Stimulated activated naive B cell treated with anti-CD40 and anti-IgM and Interleukin-4, amounts not matched to agents 10 μg/mL and 1 μg/mL and 100 μg/mL, for 72 hours (primary cell): ENCODE measurements around the gene MACROD2.
A peak's percentile ranks its signal among the peaks of the same experiment; 100 is the strongest.

Experiments
- ATAC-seq, 2 donors: fragments of 150-1000 bp; cut with Tn5 transposase; replicated peaks; 2 replicates each; pipeline ENCODE4 v1.10.0; 2021; ENCODE audit warnings: moderate library complexity in 1 of 2
- DNase-seq: peaks from one replicate; pipeline ENCODE4 v3.0.0; 2021
- H3K27ac Mint-ChIP-seq: one replicate; pipeline ENCODE4 v1.8.0; 2022; ENCODE audit warnings: mild to moderate bottlenecking, mixed read lengths
- H3K27me3 Mint-ChIP-seq, 2 donors: one replicate each; pipeline ENCODE4 v1.8.0; 2022; ENCODE audit warnings: mixed read lengths in 2 of 2
- H3K36me3 Mint-ChIP-seq, 2 donors: one replicate each; pipeline ENCODE4 v1.8.0; 2022; ENCODE audit warnings: mixed read lengths in 2 of 2, mild to moderate bottlenecking in 1 of 2
- H3K4me1 Mint-ChIP-seq, 2 donors: one replicate each; pipeline ENCODE4 v1.8.0; 2022; ENCODE audit warnings: mixed read lengths in 2 of 2, mild to moderate bottlenecking in 1 of 2
- H3K4me3 Mint-ChIP-seq, 2 donors: one replicate each; pipeline ENCODE4 v1.8.0; 2022; ENCODE audit warnings: mild to moderate bottlenecking in 2 of 2, mixed read lengths in 2 of 2, moderate library complexity in 1 of 2
- H3K9me3 Mint-ChIP-seq, 2 donors: one replicate each; pipeline ENCODE4 v1.8.0; 2022; ENCODE audit warnings: mixed read lengths in 2 of 2, mild to moderate bottlenecking in 1 of 2

Gene MACROD2

DNA sequence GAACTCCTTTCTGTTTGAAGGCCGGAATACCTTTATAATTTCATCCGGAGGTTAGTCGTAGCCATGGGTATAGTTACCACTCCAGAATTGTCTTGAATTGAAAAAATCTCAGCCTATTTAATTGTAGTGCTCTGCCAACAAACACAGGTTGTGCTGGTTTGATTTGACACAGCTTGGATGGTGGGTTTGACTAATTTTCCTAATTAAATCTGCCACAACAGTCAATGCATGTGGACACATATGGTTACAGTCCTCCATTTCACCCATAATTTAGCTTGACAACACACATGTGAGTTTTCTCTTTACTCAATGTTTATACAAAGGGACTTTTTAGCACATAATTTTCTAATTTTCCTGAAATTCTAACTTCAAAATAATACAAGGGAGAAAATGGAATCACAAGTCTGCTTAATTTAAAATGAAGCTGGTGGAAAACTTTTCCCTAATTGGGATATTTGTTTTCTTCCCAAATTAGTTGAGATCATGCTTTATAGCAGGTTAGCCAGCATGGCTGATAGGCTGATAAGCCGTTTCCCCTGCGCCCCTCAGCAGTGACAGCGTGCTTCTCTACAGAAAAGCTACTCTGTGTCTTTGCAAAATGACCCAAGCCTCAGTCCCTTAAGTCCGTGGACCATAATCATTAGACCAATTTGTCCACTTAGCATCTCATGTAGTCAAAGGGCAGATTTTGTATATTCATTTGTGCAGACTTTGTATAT, 805.5 kb downstream of the MACROD2 start:
- no peaks in the 10 kb centered on the region for H3K27me3 Mint-ChIP-seq
- no peak for ATAC-seq
- H3K9me3 Mint-ChIP-seq: no peaks in the 10 kb centered on the region
- no peaks in the 10 kb centered on the region for H3K36me3 Mint-ChIP-seq
- no peak overlapping the region for H3K4me3 Mint-ChIP-seq
- no peak overlapping the region for H3K27ac Mint-ChIP-seq
- DNase-seq: no peak
- H3K4me1 Mint-ChIP-seq: no peaks in the 10 kb centered on the region

DNA sequence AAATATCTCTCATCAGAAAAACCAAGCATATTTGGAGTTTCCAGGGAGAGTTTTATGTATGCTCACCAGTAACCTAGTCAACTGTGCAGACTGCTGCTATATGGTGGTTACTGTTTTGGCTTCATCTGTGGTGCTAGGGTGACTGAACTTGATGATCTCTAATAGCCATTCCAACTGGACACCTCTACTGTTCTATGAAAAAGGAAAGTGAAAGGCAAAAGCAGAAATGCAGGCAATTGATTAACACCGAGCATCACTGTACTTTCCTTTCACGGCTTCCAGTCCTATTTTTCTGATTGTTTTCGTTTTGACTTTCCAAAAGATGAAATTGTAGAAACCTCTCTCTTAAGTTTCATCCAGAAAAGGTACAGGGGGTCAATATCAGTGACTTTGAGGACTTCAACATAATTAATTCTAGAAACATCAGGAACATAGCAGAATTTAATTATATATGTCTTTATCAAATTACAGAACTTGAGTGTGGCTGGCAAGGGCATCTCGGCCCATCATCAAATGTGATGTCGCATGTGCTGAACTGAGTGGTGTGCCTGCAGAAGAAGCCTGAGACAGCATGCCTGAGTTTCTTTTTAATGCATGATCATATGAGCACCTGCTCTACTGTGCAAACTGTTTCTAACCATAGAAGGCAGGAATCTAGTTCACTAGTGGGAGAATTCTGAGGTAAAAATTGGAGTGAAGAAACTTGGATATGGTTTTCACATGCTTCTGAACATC, 806.4 kb downstream of the MACROD2 start:
- H3K27me3 Mint-ChIP-seq: no peaks in the 10 kb centered on the region
- H3K9me3 Mint-ChIP-seq: no peaks in the 10 kb centered on the region
- DNase-seq: no peak
- H3K4me3 Mint-ChIP-seq: no peak overlapping the region
- H3K27ac Mint-ChIP-seq: no peak overlapping the region
- H3K36me3 Mint-ChIP-seq: no peaks in the 10 kb centered on the region
- no peak for ATAC-seq
- H3K4me1 Mint-ChIP-seq: no peaks in the 10 kb centered on the region

DNA sequence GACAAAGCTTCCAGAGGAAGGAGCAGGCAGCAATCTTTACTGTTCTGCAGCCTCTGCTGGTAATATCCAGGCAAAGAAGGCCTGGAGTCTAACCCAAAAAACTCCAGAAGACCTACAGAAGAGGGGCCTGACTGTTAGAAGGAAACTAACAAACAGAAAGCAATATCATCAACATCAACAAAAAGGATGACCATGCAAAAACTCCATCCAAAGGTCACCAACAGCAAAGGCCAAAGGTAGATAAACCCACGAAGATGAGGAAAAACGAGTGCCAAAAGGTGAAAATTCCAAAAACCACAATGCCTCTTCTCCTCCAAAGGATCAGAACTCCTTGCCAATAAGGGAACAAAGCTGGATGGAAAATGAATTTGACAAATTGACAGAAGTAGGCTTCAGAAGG, 811.9 kb downstream of the MACROD2 start:
- no peaks in the 10 kb centered on the region for H3K27me3 Mint-ChIP-seq
- H3K36me3 Mint-ChIP-seq: no peaks in the 10 kb centered on the region
- no peaks in the 10 kb centered on the region for H3K4me1 Mint-ChIP-seq
- ATAC-seq: no peak
- no peak overlapping the region for H3K4me3 Mint-ChIP-seq
- no peak overlapping the region for H3K27ac Mint-ChIP-seq
- DNase-seq: no peak
- peaks cover 9 to 13% of the 10 kb centered on the region in 2 donors for H3K9me3 Mint-ChIP-seq

DNA sequence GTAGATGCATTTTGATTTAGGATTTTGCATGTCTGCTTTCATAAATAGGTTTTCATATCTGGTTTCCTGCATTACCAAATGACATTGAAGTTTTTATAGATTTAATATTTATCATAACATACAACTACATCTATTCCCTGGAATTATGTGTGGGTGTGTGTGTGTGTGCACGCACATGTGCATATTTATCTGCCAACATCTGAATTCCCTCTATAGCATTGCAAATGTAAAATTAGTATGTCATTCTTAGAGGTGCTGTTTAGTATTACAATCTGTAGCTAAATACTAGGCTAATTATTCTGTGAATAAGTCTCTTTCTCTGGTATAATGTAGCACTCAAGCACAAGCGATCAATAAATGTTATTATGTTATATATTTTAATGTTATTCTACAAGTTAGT, 820.0 kb downstream of the MACROD2 start:
- ATAC-seq (no peak), DNase-seq (no peak)
- Mint-ChIP-seq H3K27ac (no peak overlapping the region), H3K9me3 (peaks cover 5 to 10% of the 10 kb centered on the region in 2 donors), H3K4me1 (no peaks in the 10 kb centered on the region), H3K36me3 (no peaks in the 10 kb centered on the region), H3K27me3 (no peaks in the 10 kb centered on the region), H3K4me3 (no peak overlapping the region)

DNA sequence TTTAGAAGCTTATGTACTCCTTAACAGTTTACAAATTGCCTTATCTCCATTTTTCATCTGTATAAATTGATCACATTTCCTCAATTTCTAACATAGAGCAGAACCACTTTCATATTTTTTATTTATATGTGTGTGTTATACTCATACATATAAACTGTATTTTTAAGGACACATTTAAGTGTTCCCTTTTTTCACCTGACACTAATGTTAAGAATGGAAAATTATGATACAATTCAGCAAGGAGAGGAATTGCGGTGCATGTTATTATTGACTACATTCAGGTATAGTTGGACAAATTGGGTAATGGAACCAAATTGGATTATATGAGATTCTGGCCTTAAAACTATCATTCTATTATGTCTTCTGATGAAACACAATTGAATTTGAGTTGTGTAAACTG, 821.2 kb downstream of the MACROD2 start:
- no peak overlapping the region for H3K4me3 Mint-ChIP-seq
- DNase-seq: no peak
- H3K36me3 Mint-ChIP-seq: no peaks in the 10 kb centered on the region
- H3K9me3 Mint-ChIP-seq: peaks cover 5 to 7% of the 10 kb centered on the region in 2 donors
- no peak overlapping the region for H3K27ac Mint-ChIP-seq
- H3K4me1 Mint-ChIP-seq: no peaks in the 10 kb centered on the region
- no peak for ATAC-seq
- no peaks in the 10 kb centered on the region for H3K27me3 Mint-ChIP-seq

DNA sequence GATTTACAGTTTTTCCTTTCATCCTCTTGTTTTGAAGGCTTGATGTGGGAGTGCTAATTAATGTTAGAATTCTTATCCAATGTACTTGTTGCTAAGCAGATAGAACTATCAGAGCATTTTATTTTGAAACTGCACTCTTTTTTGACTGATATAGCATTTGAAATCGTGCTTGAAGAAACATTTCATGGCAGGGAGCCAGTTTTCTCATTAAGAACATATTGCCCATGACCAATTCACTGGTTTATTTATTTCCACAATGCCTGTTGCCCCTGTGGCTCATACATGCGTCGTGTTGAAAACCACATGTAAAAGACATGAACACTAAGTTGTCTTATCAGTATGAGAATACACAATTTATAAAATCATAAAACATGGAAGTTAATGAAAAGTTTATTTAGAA, 821.8 kb downstream of the MACROD2 start:
- H3K36me3 Mint-ChIP-seq: no peaks in the 10 kb centered on the region
- H3K9me3 Mint-ChIP-seq: peaks cover 4 to 5% of the 10 kb centered on the region in 2 donors
- no peaks in the 10 kb centered on the region for H3K27me3 Mint-ChIP-seq
- ATAC-seq (no peak), DNase-seq (no peak)
- H3K27ac Mint-ChIP-seq: no peak overlapping the region
- no peak overlapping the region for H3K4me3 Mint-ChIP-seq
- no peaks in the 10 kb centered on the region for H3K4me1 Mint-ChIP-seq

DNA sequence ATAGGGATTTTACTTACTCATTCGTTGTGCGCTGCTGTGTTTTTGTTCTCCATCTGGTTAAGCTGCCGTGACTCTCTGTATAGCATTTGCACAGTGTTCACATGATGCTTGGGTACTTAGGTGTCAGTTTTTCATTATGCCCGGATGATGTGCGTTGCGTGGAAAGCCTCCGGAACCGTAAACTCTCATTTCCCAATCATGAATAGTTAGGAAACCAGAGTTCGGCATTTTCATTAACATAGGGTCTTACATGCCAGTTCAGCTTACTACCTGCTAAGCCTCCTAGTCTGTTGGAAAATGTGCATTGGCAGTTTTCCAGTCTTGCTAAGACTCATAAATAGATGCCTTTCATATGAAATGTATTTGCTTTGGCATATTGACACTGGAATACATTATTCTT, 825.5 kb downstream of the MACROD2 start:
- H3K36me3 Mint-ChIP-seq: no peaks in the 10 kb centered on the region
- H3K9me3 Mint-ChIP-seq: peaks cover 3 to 5% of the 10 kb centered on the region in 2 donors
- H3K4me3 Mint-ChIP-seq: no peak overlapping the region
- no peak for DNase-seq
- H3K27me3 Mint-ChIP-seq: no peaks in the 10 kb centered on the region
- no peak for ATAC-seq
- no peak overlapping the region for H3K27ac Mint-ChIP-seq
- no peaks in the 10 kb centered on the region for H3K4me1 Mint-ChIP-seq

DNA sequence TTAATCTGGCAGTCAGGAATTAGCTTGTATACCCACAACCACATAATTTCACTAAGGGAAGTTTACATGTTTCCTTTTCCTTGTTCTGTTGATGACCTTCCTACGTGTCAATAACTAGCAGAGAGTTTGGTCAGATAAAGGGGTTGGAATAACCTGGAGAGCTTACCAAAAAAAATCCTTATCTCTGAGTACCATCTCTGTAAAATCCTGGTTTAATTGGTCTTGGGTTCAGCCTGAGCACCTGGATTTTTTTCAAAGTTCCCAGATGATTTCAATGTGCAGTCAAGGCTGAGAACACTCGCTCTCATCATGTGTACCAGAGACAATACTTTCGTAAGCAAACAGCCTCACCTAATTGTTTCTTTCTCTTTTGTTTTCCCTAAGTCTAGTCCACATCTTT, 825.9 kb downstream of the MACROD2 start:
- no peaks in the 10 kb centered on the region for H3K36me3 Mint-ChIP-seq
- H3K27me3 Mint-ChIP-seq: no peaks in the 10 kb centered on the region
- no peak overlapping the region for H3K4me3 Mint-ChIP-seq
- no peaks in the 10 kb centered on the region for H3K4me1 Mint-ChIP-seq
- DNase-seq (no peak), ATAC-seq (no peak)
- peaks cover 3 to 5% of the 10 kb centered on the region in 2 donors for H3K9me3 Mint-ChIP-seq
- no peak overlapping the region for H3K27ac Mint-ChIP-seq

DNA sequence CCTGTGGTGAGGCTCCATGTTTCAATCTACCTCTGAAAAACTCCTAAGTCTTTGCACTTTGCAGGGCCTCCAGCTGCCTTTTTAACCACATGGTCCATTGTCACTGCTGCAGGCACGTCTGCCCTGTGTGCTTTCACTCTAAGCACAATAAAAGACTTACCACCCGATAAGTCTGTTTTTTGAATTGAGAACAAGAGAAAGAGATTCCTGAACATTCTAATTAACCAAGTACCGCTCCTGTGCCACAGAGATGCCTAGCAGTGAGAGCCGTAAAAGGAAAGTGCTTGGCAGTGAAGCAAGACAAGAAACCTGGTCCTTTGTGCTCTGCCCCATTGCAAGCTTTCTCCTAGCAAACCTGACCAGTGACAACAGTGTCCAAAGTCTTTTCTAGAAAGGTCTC, 829.7 kb downstream of the MACROD2 start:
- H3K4me3 Mint-ChIP-seq: no peak overlapping the region
- no peaks in the 10 kb centered on the region for H3K4me1 Mint-ChIP-seq
- no peaks in the 10 kb centered on the region for H3K9me3 Mint-ChIP-seq
- H3K27ac Mint-ChIP-seq: no peak overlapping the region
- H3K36me3 Mint-ChIP-seq: no peaks in the 10 kb centered on the region
- DNase-seq (no peak), ATAC-seq (no peak)
- H3K27me3 Mint-ChIP-seq: no peaks in the 10 kb centered on the region

DNA sequence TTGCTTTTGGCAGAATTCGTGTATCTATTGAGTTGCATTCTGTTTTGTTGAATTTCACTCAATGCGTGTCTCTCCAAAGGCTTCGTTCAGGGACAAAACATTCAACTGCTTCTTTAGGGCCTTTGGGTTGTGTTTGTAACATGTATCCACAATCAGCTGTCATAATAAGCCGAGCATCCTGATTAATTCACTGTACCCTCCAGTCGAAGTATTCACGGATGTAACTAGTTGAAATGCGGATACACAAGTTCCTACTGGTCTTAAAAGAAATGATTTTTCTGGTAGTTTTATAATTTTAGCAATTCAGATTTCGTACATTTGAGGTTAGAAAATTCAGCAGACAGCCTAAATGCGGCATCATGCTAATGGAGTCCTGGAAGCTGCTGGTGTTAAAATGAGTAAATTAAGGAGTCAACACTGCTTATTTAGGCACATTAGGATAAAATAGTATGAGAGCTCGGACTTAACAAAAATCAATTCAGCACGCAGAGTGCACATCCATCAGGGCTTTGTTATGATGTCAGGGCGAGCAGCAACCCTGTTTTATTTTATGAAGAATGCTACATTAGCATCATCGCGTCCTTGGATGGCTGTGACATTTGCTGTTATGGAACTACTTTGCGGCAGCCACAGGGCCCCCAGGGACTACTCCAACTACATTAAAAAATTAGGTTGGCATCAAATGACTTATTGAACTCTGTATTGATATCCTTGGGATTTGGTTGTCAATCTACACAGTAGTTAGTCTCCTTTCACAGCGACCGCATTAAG, 831.4 kb downstream of the MACROD2 start:
- Mint-ChIP-seq H3K4me1 (no peaks in the 10 kb centered on the region), H3K36me3 (no peaks in the 10 kb centered on the region), H3K27me3 (no peaks in the 10 kb centered on the region), H3K9me3 (no peaks in the 10 kb centered on the region), H3K4me3 (no peak overlapping the region), H3K27ac (no peak overlapping the region)
- no peak for ATAC-seq
- DNase-seq: no peak

DNA sequence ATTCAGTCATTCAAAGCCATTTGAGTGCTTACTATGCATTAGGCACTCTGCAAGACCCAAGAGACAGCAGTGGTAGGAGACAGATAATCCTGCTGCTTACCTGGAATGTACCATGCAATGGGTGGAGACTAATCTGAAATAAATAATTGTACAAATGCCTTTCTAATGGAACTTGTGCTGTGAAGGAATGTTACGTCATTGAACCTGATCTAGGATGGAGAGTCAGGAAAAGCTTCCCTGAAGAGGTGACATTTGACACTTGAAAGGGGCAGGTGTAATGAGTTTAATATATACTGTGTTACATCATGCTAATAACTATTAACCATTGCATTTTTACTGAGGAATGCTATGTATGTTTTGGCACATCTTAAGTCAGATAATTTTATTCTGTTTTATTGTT, 833.1 kb downstream of the MACROD2 start:
- Mint-ChIP-seq H3K27ac (no peak overlapping the region), H3K9me3 (no peaks in the 10 kb centered on the region), H3K27me3 (no peaks in the 10 kb centered on the region), H3K4me3 (no peak overlapping the region), H3K36me3 (no peaks in the 10 kb centered on the region), H3K4me1 (peaks cover 3 to 9% of the 10 kb centered on the region in 2 donors)
- ATAC-seq (no peak), DNase-seq (no peak)

DNA sequence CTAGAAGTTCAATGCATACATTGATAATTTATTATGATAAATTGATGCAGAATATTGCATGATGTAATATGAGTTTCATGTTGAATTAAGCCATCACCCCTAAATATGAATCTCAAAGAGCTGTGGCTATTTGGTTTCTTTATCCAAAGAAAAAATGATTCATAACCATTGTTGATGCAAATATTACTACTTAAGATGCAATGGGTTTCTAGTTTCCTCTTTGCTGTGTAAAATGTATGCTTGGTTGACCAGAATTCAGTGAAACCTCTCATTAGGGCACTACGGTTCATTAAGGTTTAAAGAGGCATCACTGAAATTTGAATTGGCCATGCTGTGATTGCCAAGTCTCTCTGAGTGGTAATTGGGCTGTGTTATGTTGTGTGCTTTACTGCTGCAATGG, 834.6 kb downstream of the MACROD2 start:
- Mint-ChIP-seq H3K4me3 (no peak overlapping the region), H3K9me3 (no peaks in the 10 kb centered on the region), H3K27ac (no peak overlapping the region), H3K27me3 (no peaks in the 10 kb centered on the region), H3K36me3 (no peaks in the 10 kb centered on the region), H3K4me1 (peaks cover 3 to 9% of the 10 kb centered on the region in 2 donors)
- DNase-seq (no peak), ATAC-seq (peak; percentile 52 to 54)

DNA sequence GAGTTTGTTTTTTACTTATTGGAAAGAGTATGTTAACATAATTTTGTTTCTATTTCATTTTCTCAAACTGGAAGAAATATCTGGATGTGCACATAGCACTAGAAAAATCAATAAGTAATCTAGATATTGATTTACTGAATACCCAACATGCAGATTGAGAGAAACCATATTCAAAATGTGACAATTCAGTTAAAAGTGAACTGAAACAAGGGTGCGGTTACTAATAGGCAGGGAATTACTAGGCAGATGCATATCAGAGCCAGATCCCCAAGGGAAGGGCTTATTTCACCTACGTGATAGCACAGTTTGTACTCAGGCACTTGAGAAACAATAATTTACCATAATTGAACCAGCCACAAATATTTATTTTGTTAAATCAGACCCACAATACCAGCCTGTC, 835.1 kb downstream of the MACROD2 start:
- peaks cover 3 to 9% of the 10 kb centered on the region in 2 donors for H3K4me1 Mint-ChIP-seq
- DNase-seq (no peak), ATAC-seq (peak; percentile 70 to 71)
- H3K27me3 Mint-ChIP-seq: no peaks in the 10 kb centered on the region
- no peaks in the 10 kb centered on the region for H3K9me3 Mint-ChIP-seq
- no peaks in the 10 kb centered on the region for H3K36me3 Mint-ChIP-seq
- H3K4me3 Mint-ChIP-seq: no peak overlapping the region
- H3K27ac Mint-ChIP-seq: no peak overlapping the region

DNA sequence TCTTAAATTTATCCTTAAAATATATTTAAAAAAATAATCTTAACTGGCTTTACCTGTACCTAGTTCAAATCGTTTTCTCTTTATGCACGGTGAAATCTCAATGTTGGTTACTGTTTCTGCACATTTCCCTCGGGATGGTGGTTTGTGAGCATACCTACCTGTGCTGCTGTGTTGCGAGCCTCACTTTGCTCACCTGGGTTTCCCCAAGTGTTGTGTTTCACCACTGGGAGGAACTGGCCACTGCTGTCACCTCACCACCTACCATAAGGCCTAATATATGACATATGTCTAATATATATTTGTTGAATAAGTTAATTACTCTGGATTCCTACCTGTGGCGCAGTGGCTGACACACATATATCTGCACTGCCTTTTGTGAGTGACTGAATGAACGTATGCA, 835.6 kb downstream of the MACROD2 start:
- Mint-ChIP-seq H3K4me1 (peaks cover 3 to 9% of the 10 kb centered on the region in 2 donors), H3K27ac (no peak overlapping the region), H3K4me3 (no peak overlapping the region), H3K27me3 (peaks cover 0 to 1% of the 10 kb centered on the region in 2 donors), H3K9me3 (no peaks in the 10 kb centered on the region), H3K36me3 (no peaks in the 10 kb centered on the region)
- ATAC-seq (no peak), DNase-seq (no peak)

DNA sequence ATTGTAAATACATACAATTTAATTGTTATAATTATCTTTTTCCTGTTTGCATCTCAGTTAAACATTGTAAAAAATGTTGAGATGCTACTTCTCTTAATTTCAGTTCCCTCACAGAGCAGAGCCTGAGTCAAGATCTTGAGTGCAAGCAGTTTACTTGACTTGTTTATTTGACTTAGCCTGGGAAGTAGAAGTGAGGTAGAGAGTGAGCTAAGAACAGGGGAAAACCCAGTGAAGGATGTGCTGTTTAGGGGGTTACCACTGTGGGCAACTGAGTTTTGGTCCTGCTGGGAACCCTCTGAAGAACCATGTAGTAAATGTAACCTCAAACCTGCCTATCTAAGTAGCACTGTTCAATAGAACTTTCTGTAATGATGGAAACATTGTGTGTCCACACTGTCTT, 837.3 kb downstream of the MACROD2 start:
- Mint-ChIP-seq H3K9me3 (no peaks in the 10 kb centered on the region), H3K36me3 (no peaks in the 10 kb centered on the region), H3K4me3 (no peak overlapping the region), H3K27me3 (peaks cover 0 to 7% of the 10 kb centered on the region in 2 donors), H3K27ac (no peak overlapping the region), H3K4me1 (peaks cover 3 to 9% of the 10 kb centered on the region in 2 donors)
- DNase-seq (no peak), ATAC-seq (peak; percentile 88 to 90)
